Neuronal stem cell (in vitro differentiated cells): Measurements from ENCODE around the gene CD300LF.

ENCODE experiments used
- DNase-seq: peaks from one replicate; pipeline ENCODE4 v3.0.0-alpha.2; 2013; ENCODE audit warnings: low spot score
- H2AFZ ChIP-seq: one replicate; pipeline ENCODE4 v1.6.1; 2013; ENCODE audit warnings: mild to moderate bottlenecking, low read length, inconsistent platforms
- H2AK5ac ChIP-seq: 2 replicates; pipeline ENCODE4 v1.6.1; 2013; ENCODE audit warnings: low read depth, mild to moderate bottlenecking, inconsistent platforms, low read length, moderate library complexity, mixed read lengths
- H2BK120ac ChIP-seq: 2 replicates; pipeline ENCODE4 v1.6.1; 2013; ENCODE audit warnings: low read depth, mild to moderate bottlenecking, inconsistent platforms, low read length, moderate library complexity, mixed read lengths
- H2BK12ac ChIP-seq: one replicate; pipeline ENCODE4 v1.6.1; 2013; ENCODE audit warnings: low read length, inconsistent platforms
- H2BK15ac ChIP-seq: 2 replicates; pipeline ENCODE4 v1.6.1; 2013; ENCODE audit warnings: mild to moderate bottlenecking, low read length, inconsistent platforms, mixed read lengths
- H2BK5ac ChIP-seq: one replicate; pipeline ENCODE4 v1.6.1; 2013; ENCODE audit warnings: inconsistent platforms, mild to moderate bottlenecking, low read length, moderate library complexity
- H3K14ac ChIP-seq: one replicate; pipeline ENCODE4 v1.6.1; 2013; ENCODE audit warnings: low read length, inconsistent platforms
- H3K18ac ChIP-seq: 2 replicates; pipeline ENCODE4 v1.6.1; 2013; ENCODE audit warnings: low read length, inconsistent platforms
- H3K23ac ChIP-seq: 2 replicates; pipeline ENCODE4 v1.6.1; 2013; ENCODE audit warnings: low read depth, mild to moderate bottlenecking, mixed read lengths, low read length, inconsistent platforms; ENCODE audit not compliant: poor library complexity
- H3K27ac ChIP-seq: replicated peaks from 3 replicates; pipeline ENCODE4 v1.5.1; 2013; ENCODE audit warnings: low read length, inconsistent platforms
- H3K27me3 ChIP-seq, 3 experiments: 2 replicates each; pipeline ENCODE4 v1.6.1; 2013; ENCODE audit warnings: low read length in 3 of 3, mild to moderate bottlenecking in 2 of 3, inconsistent platforms in 1 of 3, low read depth in 1 of 3, mixed read lengths in 1 of 3, moderate library complexity in 1 of 3; ENCODE audit not compliant: control insufficient read depth in 3 of 3, insufficient read depth in 3 of 3
- H3K36me3 ChIP-seq, 2 donors: replicated peaks in 1 of 2; 2 replicates each; pipeline ENCODE4 v1.6.1; 2013; ENCODE audit warnings: low read length in 2 of 2; ENCODE audit not compliant: control insufficient read depth in 2 of 2, insufficient read depth in 2 of 2
- H3K4ac ChIP-seq: 2 replicates; pipeline ENCODE4 v1.6.1; 2013; ENCODE audit warnings: inconsistent platforms, mild to moderate bottlenecking, low read length, moderate library complexity
- H3K4me1 ChIP-seq, 2 donors: 1 replicate in 1 of 2; 2 replicates in 1 of 2; pipeline ENCODE4 v1.6.1; 2013; ENCODE audit warnings: low read length in 2 of 2, low read depth in 1 of 2; ENCODE audit not compliant: control insufficient read depth in 2 of 2, insufficient read depth in 1 of 2
- H3K4me2 ChIP-seq: one replicate; pipeline ENCODE4 v1.6.1; 2013; ENCODE audit warnings: mild to moderate bottlenecking, low read length, inconsistent platforms; ENCODE audit not compliant: insufficient read depth, poor library complexity, severe bottlenecking
- H3K4me3 ChIP-seq, 2 donors: 2 replicates each; pipeline ENCODE4 v1.5.1; 2013; ENCODE audit warnings: low read length in 2 of 2, mild to moderate bottlenecking in 2 of 2, inconsistent platforms in 1 of 2, moderate library complexity in 1 of 2
- H3K79me1 ChIP-seq: one replicate; pipeline ENCODE4 v1.6.1; 2013; ENCODE audit warnings: low read depth, mild to moderate bottlenecking, inconsistent platforms, low read length, moderate library complexity
- H3K9ac ChIP-seq: one replicate; pipeline ENCODE4 v1.6.1; 2013; ENCODE audit warnings: mild to moderate bottlenecking, low read depth, low read length, inconsistent platforms; ENCODE audit not compliant: poor library complexity
- H3K9me3 ChIP-seq, 2 donors: replicated peaks in 1 of 2; 2 replicates each; pipeline versions ENCODE3 to v1.6.1; 2013; ENCODE audit warnings: low read length in 2 of 2, mild to moderate bottlenecking in 2 of 2, inconsistent platforms in 1 of 2, low read depth in 1 of 2, mixed read lengths in 1 of 2, moderate library complexity in 1 of 2; ENCODE audit not compliant: control insufficient read depth in 2 of 2, insufficient read depth in 1 of 2
- H4K8ac ChIP-seq: one replicate; pipeline ENCODE4 v1.6.1; 2013; ENCODE audit warnings: low read depth, mild to moderate bottlenecking, inconsistent platforms, low read length, moderate library complexity
- H4K91ac ChIP-seq: one replicate; pipeline ENCODE4 v1.6.1; 2013; ENCODE audit warnings: low read length, low read depth, mild to moderate bottlenecking, inconsistent platforms; ENCODE audit not compliant: poor library complexity
- WGBS, 2 donors: extraction: QIAGEN DNeasy Blood & Tissue Kit; methylation state at CpG; one replicate each; pipeline ENCODE4 v1.1.7; 2013; ENCODE audit warnings: missing lambda C conversion rate in 2 of 2, mixed read lengths in 1 of 2; ENCODE audit not compliant: insufficient read length in 2 of 2, insufficient replicate concordance in 1 of 2; ENCODE audit errors: extremely low coverage in 2 of 2; 5-methylcytosine and 5-hydroxymethylcytosine counted together

The CD300LF gene

GRCh38 chr17:74737299-74738050 is 24.8 kb upstream of the CD300LF start:
- Histone ChIP-seq H3K23ac (peak overlapping the region; percentile 92), H3K27ac (no peak overlapping the region), H4K91ac (no peak overlapping the region), H2BK12ac (no peak overlapping the region), H2BK120ac (no peak overlapping the region), H2AFZ (peak overlapping the region; percentile 76), H2BK5ac (no peak overlapping the region), H3K18ac (peak overlapping the region; percentile 84), H3K4me2 (peak overlapping the region; percentile 93), H3K9me3 (no peaks in the 10 kb centered on the region), H3K9ac (peak overlapping the region; percentile 30), H3K27me3 (peaks cover 0 to 60% (median 47%) of the 10 kb centered on the region in 3 experiments), H2AK5ac (no peak overlapping the region), H4K8ac (no peak overlapping the region), H3K4me1 (peaks cover 8 to 16% of the 10 kb centered on the region in 2 donors), H3K14ac (no peak overlapping the region), H3K79me1 (peaks cover under 1% of the 10 kb centered on the region), H2BK15ac (no peak overlapping the region), H3K36me3 (no peaks in the 10 kb centered on the region), H3K4me3 (peak overlapping the region in 1 of 2 donors; percentile 70), H3K4ac (no peak overlapping the region)
- no peak for DNase-seq
- WGBS, 2 donors, result no CpG with 5 or more reads among the region's 38 CpGs

DNA sequence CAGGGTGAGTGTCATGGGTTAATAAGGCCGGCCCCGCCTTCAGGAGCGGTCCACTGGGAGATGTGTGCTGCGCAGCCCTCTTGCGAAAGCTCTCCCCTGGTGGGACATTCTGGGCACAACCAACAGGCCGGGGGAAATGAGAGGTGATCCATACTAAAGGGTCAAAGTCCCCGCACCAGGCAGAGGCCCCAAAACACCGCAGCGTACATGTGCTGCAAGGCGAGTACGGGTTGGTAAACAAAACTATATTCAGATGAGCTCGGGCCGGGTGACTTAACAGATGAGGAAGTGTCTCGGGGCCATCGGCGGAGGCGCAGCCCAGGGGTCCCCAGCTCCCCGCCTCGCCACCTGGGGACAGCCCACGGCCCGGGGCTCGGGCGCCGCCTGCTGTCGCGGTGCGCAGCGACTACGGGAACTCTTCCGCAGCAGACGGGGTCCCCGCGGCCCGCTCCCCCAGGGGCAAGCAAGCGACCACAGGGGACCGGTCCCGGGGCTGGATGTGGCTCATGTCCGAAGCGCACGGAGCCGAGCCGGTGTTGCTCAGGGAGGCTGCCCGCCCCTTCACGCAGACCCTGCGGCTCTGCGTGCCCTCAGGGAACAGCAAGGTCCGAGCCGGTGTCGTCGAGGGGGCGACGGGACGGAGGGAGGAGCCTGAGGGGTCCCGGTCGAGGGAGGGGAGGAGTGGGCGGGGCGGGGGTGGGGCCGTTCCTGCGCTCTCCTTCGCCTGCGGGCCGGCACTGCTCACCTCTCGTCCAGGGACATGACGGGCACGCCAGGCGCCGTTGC is 24.0 kb upstream of the CD300LF start, which contains the start of gene RAB37:
Gene RAB37 (plus strand): TSS at position 744 of the 786 bp plus-strand sequence. CDS start 17 bp downstream, at position 761.
- Histone ChIP-seq H2AK5ac (peak within 1 kb of the TSS; percentile 51), H2BK12ac (no peak within 1 kb of the TSS), H3K23ac (peak within 1 kb of the TSS; percentile 92), H3K9ac (peak within 1 kb of the TSS; percentile 30), H3K14ac (no peak within 1 kb of the TSS), H2AFZ (peak within 1 kb of the TSS; percentile 76), H4K8ac (no peak within 1 kb of the TSS), H2BK15ac (peak within 1 kb of the TSS; percentile 16), H2BK5ac (peak within 1 kb of the TSS; percentile 30), H3K4me3 (peak within 1 kb of the TSS in 1 of 2 donors; percentile 72), H2BK120ac (no peak within 1 kb of the TSS), H3K9me3 (no peaks in the 10 kb centered on the region), H3K18ac (peak within 1 kb of the TSS; percentile 89), H3K36me3 (no peaks in the 10 kb centered on the region), H3K4me2 (peak within 1 kb of the TSS; percentile 93), H4K91ac (no peak within 1 kb of the TSS), H3K79me1 (peaks cover 2% of the 10 kb centered on the region), H3K27me3 (peaks cover 0 to 58% (median 46%) of the 10 kb centered on the region in 3 experiments), H3K4me1 (peaks cover 8 to 10% of the 10 kb centered on the region in 2 donors), H3K27ac (no peak within 1 kb of the TSS), H3K4ac (no peak within 1 kb of the TSS)
- WGBS, 2 donors, result no CpG with 5 or more reads among the region's 67 CpGs
- DNase-seq, result no peak

GRCh38 chr17:74734256-74734655 is 21.5 kb upstream of the CD300LF start:
- DNase-seq, result no peak

More at GRCh38 chr17:74734256-74734655, 21.5 kb upstream of the CD300LF start:
- Histone ChIP-seq H2BK5ac (peak overlapping the region; percentile 0), H3K36me3 (no peaks in the 10 kb centered on the region), H3K4me1 (peaks cover 8 to 10% of the 10 kb centered on the region in 2 donors), H3K27me3 (peaks cover 0 to 57% (median 46%) of the 10 kb centered on the region in 3 experiments), H3K9ac (no peak overlapping the region), H3K14ac (no peak overlapping the region), H3K18ac (no peak overlapping the region), H3K4me2 (no peak overlapping the region), H2BK12ac (no peak overlapping the region), H2AFZ (no peak overlapping the region), H2BK15ac (no peak overlapping the region), H3K23ac (no peak overlapping the region), H2BK120ac (no peak overlapping the region), H2AK5ac (no peak overlapping the region), H4K91ac (no peak overlapping the region), H4K8ac (no peak overlapping the region), H3K9me3 (no peaks in the 10 kb centered on the region), H3K4me3 (no peak overlapping the region), H3K4ac (no peak overlapping the region), H3K27ac (no peak overlapping the region), H3K79me1 (peaks cover 2% of the 10 kb centered on the region)
- no CpG with 5 or more reads among the region's 3 CpGs for WGBS, 2 donors
